ENCODE measurements around the gene YES1. TPM values are rescaled to one million over a fixed set of nuclear protein-coding genes. Genes with fewer than 3 reads are reported as not detected.

Gene YES1
- polyA plus RNA-seq, 1 donor (not counting 4 experiments of a cell fraction or from before 2014, with no cell fraction given), result 22.9 TPM

DNA sequence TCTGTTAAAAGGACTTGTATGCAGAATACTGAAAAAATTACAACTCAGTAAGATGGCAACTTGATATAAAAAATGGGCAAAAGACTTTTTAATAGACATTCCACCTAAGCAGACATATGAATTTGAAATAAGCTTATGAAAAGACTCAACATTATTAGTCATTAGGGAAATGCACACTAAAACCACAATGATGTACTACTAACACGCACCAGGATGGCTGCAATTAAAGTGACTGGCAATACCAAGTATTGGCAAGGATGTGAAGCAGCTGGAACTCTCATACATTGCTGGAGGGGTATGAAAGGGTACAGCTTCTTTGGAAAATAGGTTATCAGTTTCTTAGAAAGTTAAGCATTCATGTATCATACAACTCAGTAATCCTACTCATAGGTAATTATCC, 96.4 kb downstream of the YES1 start:
- FAIRE-seq (peak; percentile 87), DNase-seq (ENCODE audit: low read depth, low spot score) (no peak)
- TF ChIP-seq, protein P1, sequence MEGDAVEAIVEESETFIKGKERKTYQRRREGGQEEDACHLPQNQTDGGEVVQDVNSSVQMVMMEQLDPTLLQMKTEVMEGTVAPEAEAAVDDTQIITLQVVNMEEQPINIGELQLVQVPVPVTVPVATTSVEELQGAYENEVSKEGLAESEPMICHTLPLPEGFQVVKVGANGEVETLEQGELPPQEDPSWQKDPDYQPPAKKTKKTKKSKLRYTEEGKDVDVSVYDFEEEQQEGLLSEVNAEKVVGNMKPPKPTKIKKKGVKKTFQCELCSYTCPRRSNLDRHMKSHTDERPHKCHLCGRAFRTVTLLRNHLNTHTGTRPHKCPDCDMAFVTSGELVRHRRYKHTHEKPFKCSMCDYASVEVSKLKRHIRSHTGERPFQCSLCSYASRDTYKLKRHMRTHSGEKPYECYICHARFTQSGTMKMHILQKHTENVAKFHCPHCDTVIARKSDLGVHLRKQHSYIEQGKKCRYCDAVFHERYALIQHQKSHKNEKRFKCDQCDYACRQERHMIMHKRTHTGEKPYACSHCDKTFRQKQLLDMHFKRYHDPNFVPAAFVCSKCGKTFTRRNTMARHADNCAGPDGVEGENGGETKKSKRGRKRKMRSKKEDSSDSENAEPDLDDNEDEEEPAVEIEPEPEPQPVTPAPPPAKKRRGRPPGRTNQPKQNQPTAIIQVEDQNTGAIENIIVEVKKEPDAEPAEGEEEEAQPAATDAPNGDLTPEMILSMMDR (optimal IDR thresholded peaks at IDR 0.05 in 1 of 3, IDR thresholded peaks at IDR 0.05 in 1 of 3, conservative IDR thresholded peaks at IDR 0.05 in 1 of 3; ENCODE audit: extremely low read depth in 1 of 3, insufficient read depth in 2 of 3, low read length in 3 of 3), result no peak
- TF ChIP-seq EZH2 (IDR thresholded peaks at IDR 0.05; ENCODE audit: low read length), result no peak
- Histone ChIP-seq H2AFZ (ENCODE audit: control insufficient read depth, low read length) (no peak overlapping the region), H3K4me3 (ENCODE audit: control insufficient read depth in 2 of 3, extremely low read depth in 1 of 3, insufficient read depth in 2 of 3, low read depth in 1 of 3, low read length in 3 of 3) (no peak overlapping the region), H3K9me3 (ENCODE audit: control insufficient read depth, low read depth, low read length) (no peaks in the 10 kb centered on the region), H3K36me3 (ENCODE audit: control insufficient read depth in 2 of 2, extremely low read depth in 1 of 2, insufficient read depth in 2 of 2, low read length in 2 of 2) (no peaks in the 10 kb centered on the region), H3K27ac (ENCODE audit: control insufficient read depth, insufficient read depth, low read length) (no peak overlapping the region), H3K4me2 (ENCODE audit: control insufficient read depth, extremely low read depth, insufficient read depth, low read depth, low read length) (no peak overlapping the region), H3K4me1 (ENCODE audit: control insufficient read depth, extremely low read depth, insufficient read depth, low read length) (peaks cover 13% of the 10 kb centered on the region), H3K79me2 (ENCODE audit: control insufficient read depth, insufficient read depth, low read length) (peaks cover 11% of the 10 kb centered on the region), H3K27me3 (ENCODE audit: control insufficient read depth, extremely low read depth, insufficient read depth, low read length) (no peaks in the 10 kb centered on the region), H4K20me1 (ENCODE audit: control insufficient read depth, extremely low read depth, insufficient read depth, low read length) (no peaks in the 10 kb centered on the region), H3K9me1 (ENCODE audit: control insufficient read depth, extremely low read depth, insufficient read depth, low read length) (no peaks in the 10 kb centered on the region), H3K9ac (ENCODE audit: control insufficient read depth, extremely low read depth, insufficient read depth, low read length) (no peak overlapping the region)
- dilution Hi-C loops (cut with MboI; ENCODE audit: extremely low pct_ligation_motif_present, low sequenced_read_pairs), result no loop called here

DNA sequence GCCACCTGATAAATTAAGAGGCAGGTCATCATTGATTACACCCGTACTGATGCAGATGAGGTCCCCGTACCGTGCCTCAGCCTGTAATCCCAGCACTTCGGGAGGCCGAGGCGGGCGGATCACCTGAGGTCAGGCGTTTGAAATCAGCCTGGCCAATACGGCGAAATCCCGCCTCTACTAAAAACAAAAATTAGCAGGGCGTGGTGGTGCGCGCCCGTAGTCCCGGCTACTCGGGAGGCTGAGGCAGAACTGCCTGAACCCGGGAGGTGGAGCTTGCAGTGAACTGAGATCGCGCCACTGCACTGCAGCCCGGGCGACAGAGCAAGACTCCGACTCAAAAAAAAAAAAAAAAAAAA, 98.9 kb downstream of the YES1 start:
- Histone ChIP-seq H3K4me1 (ENCODE audit: control insufficient read depth, extremely low read depth, insufficient read depth, low read length) (peaks cover 14% of the 10 kb centered on the region), H3K9me1 (ENCODE audit: control insufficient read depth, extremely low read depth, insufficient read depth, low read length) (no peaks in the 10 kb centered on the region), H3K4me3 (ENCODE audit: control insufficient read depth in 2 of 3, extremely low read depth in 1 of 3, insufficient read depth in 2 of 3, low read depth in 1 of 3, low read length in 3 of 3) (peak overlapping the region; percentile 44 to 66 (median 65)), H3K27ac (ENCODE audit: control insufficient read depth, insufficient read depth, low read length) (peak overlapping the region; percentile 78), H4K20me1 (ENCODE audit: control insufficient read depth, extremely low read depth, insufficient read depth, low read length) (no peaks in the 10 kb centered on the region), H3K79me2 (ENCODE audit: control insufficient read depth, insufficient read depth, low read length) (peaks cover 33% of the 10 kb centered on the region), H3K9ac (ENCODE audit: control insufficient read depth, extremely low read depth, insufficient read depth, low read length) (peak overlapping the region; percentile 73), H3K4me2 (ENCODE audit: control insufficient read depth, extremely low read depth, insufficient read depth, low read depth, low read length) (peak overlapping the region; percentile 83), H3K36me3 (ENCODE audit: control insufficient read depth in 2 of 2, extremely low read depth in 1 of 2, insufficient read depth in 2 of 2, low read length in 2 of 2) (peaks cover 3 to 9% of the 10 kb centered on the region in 2 experiments), H3K27me3 (ENCODE audit: control insufficient read depth, extremely low read depth, insufficient read depth, low read length) (no peaks in the 10 kb centered on the region), H3K9me3 (ENCODE audit: control insufficient read depth, low read depth, low read length) (no peaks in the 10 kb centered on the region), H2AFZ (ENCODE audit: control insufficient read depth, low read length) (peak overlapping the region; percentile 89)
- FAIRE-seq (no peak), DNase-seq (ENCODE audit: low read depth, low spot score) (no peak)
- no peak for TF ChIP-seq EZH2 (IDR thresholded peaks at IDR 0.05; ENCODE audit: low read length)
- TF ChIP-seq, protein P1 (optimal IDR thresholded peaks at IDR 0.05 in 1 of 3, IDR thresholded peaks at IDR 0.05 in 1 of 3, conservative IDR thresholded peaks at IDR 0.05 in 1 of 3; ENCODE audit: extremely low read depth in 1 of 3, insufficient read depth in 2 of 3, low read length in 3 of 3), result no peak
- dilution Hi-C loops (cut with MboI; ENCODE audit: extremely low pct_ligation_motif_present, low sequenced_read_pairs), result no loop called here

Data from keratinocyte (primary cell).